H1 (cell line): ENCODE results near the gene SOSTDC1. TPM values are rescaled to one million over a fixed set of nuclear protein-coding genes. Genes with fewer than 3 reads are reported as not detected.

ENCODE experiments used
- CTCF ChIA-PET: fragments of 300-600 bp; sonication (Branson Sonifier 250); formaldehyde crosslinking; loops from one replicate; lab custom pipeline; 2021; ENCODE audit not compliant: partially characterized antibody; lab: Charles Lee
- POLR2A ChIA-PET: fragments of 300-600 bp; sonication (Branson Sonifier 250); formaldehyde crosslinking; loops from one replicate; lab custom pipeline; 2021; ENCODE audit warnings: inconsistent platforms; ENCODE audit not compliant: partially characterized antibody; lab: Charles Lee
- DNase-seq, 2 experiments: peaks; one replicate each; pipeline versions ENCODE4 v3.0.0 to v3.0.0-alpha.2; 2010 to 2022; ENCODE audit warnings: low spot score in 2 of 2, low read depth in 1 of 2, mixed read lengths in 1 of 2
- FAIRE-seq: peaks from 2 replicates; lab custom pipeline; 2011; peaks lifted over from hg19 to GRCh38; lab: Jason Lieb, UNC
- H2AFZ ChIP-seq: 2 replicates; pipeline ENCODE4 v1.8.1; 2012; ENCODE audit warnings: low read length, inconsistent platforms
- H2AK5ac ChIP-seq: 2 replicates; pipeline ENCODE4 v1.6.1; 2013; ENCODE audit warnings: low read depth, low read length
- H2BK120ac ChIP-seq: replicated peaks from 2 replicates; pipeline ENCODE3; 2013; ENCODE audit warnings: low read depth, low read length, inconsistent platforms
- H2BK12ac ChIP-seq: 2 replicates; pipeline ENCODE4 v1.6.1; 2013; ENCODE audit warnings: low read depth, low read length
- H2BK15ac ChIP-seq: 2 replicates; pipeline ENCODE4 v1.6.1; 2013; ENCODE audit warnings: low read length
- H2BK20ac ChIP-seq: 2 replicates; pipeline ENCODE4 v1.6.1; 2013; ENCODE audit warnings: low read length
- H2BK5ac ChIP-seq: 2 replicates; pipeline ENCODE4 v1.6.1; 2013; ENCODE audit warnings: low read depth, low read length
- H3K14ac ChIP-seq: 2 replicates; pipeline ENCODE4 v1.6.1; 2013; ENCODE audit warnings: inconsistent platforms; ENCODE audit not compliant: insufficient read length
- H3K18ac ChIP-seq: 2 replicates; pipeline ENCODE4 v1.6.1; 2013; ENCODE audit warnings: low read length; ENCODE audit errors: extremely low read depth
- H3K23ac ChIP-seq: 2 replicates; pipeline ENCODE4 v1.6.1; 2013; ENCODE audit warnings: inconsistent platforms; ENCODE audit not compliant: insufficient read length
- H3K23me2 ChIP-seq: 2 replicates; pipeline ENCODE4 v1.6.1; 2013; ENCODE audit warnings: low read depth, low read length
- H3K27ac ChIP-seq: 2 replicates; pipeline ENCODE4 v1.6.1; 2011; ENCODE audit warnings: low read depth, low read length, inconsistent platforms
- H3K27me3 ChIP-seq, 4 experiments: replicated peaks in 1 of 4; 1 replicate in 1 of 4; 2 replicates in 3 of 4; pipeline versions ENCODE4 v1.6.1 to v1.8.1; 2011 to 2013; ENCODE audit warnings: low read length in 3 of 4, mild to moderate bottlenecking in 3 of 4, inconsistent platforms in 2 of 4, mixed read lengths in 2 of 4, moderate library complexity in 1 of 4; ENCODE audit not compliant: control insufficient read depth in 3 of 4, insufficient read depth in 3 of 4; ENCODE audit errors: extremely low read depth in 1 of 4
- H3K36me3 ChIP-seq, 4 experiments: 2 replicates each; pipeline versions ENCODE4 v1.6.1 to v1.8.1; 2011 to 2013; ENCODE audit warnings: mild to moderate bottlenecking in 4 of 4, low read length in 3 of 4, moderate library complexity in 2 of 4, control low read depth in 1 of 4, inconsistent platforms in 1 of 4; ENCODE audit not compliant: insufficient read depth in 4 of 4, control insufficient read depth in 2 of 4
- H3K4ac ChIP-seq: replicated peaks from 2 replicates; pipeline ENCODE3; 2013; ENCODE audit warnings: low read length, low read depth, mixed read lengths, inconsistent platforms; ENCODE audit not compliant: insufficient read length
- H3K4me1 ChIP-seq, 4 experiments: replicated peaks in 1 of 4; 1 replicate in 1 of 4; 2 replicates in 3 of 4; pipeline versions ENCODE4 v1.6.1 to v1.8.1; 2011 to 2013; ENCODE audit warnings: low read length in 3 of 4, inconsistent platforms in 2 of 4, mixed read lengths in 1 of 4; ENCODE audit not compliant: insufficient read depth in 4 of 4, control insufficient read depth in 3 of 4
- H3K4me2 ChIP-seq, 2 experiments: 2 replicates each; pipeline versions ENCODE4 v1.6.1 to v1.8.1; 2011 to 2013; ENCODE audit warnings: low read depth in 2 of 2, low read length in 2 of 2, control low read depth in 1 of 2, inconsistent platforms in 1 of 2, mild to moderate bottlenecking in 1 of 2; ENCODE audit not compliant: insufficient read depth in 1 of 2
- H3K4me3 ChIP-seq, 4 experiments: fragments of 200-600, 300-600 bp in 1 of 4; sonication (generic), shearing (Covaris generic), sonication (Bioruptor Twin) in 1 of 4; 2 replicates each; pipeline versions ENCODE4 v1.5.1 to v1.8.1; 2011 to 2016; ENCODE audit warnings: low read length in 4 of 4, low read depth in 3 of 4, control low read depth in 2 of 4, inconsistent platforms in 2 of 4, mild to moderate bottlenecking in 2 of 4, mixed read lengths in 1 of 4, moderate library complexity in 1 of 4; ENCODE audit not compliant: insufficient read depth in 2 of 4; ENCODE audit errors: extremely low read depth in 1 of 4
- H3K56ac ChIP-seq: replicated peaks from 2 replicates; pipeline ENCODE3; 2013; ENCODE audit warnings: low read depth, mild to moderate bottlenecking, mixed read lengths, low read length, inconsistent platforms; ENCODE audit not compliant: insufficient read length
- H3K79me1 ChIP-seq: 2 replicates; pipeline ENCODE4 v1.6.1; 2013; ENCODE audit warnings: low read depth, low read length, control low read depth
- H3K79me2 ChIP-seq, 2 experiments: 2 replicates each; pipeline versions ENCODE4 v1.6.1 to v1.8.1; 2012 to 2013; ENCODE audit warnings: low read length in 2 of 2, mild to moderate bottlenecking in 2 of 2, inconsistent platforms in 1 of 2; ENCODE audit not compliant: insufficient read depth in 2 of 2, control insufficient read depth in 1 of 2
- H3K9ac ChIP-seq, 4 experiments: replicated peaks in 1 of 4; 1 replicate in 1 of 4; 2 replicates in 3 of 4; pipeline versions ENCODE4 v1.6.1 to v1.8.1; 2011 to 2013; ENCODE audit warnings: low read depth in 3 of 4, low read length in 3 of 4, control low read depth in 2 of 4, mild to moderate bottlenecking in 2 of 4, moderate library complexity in 2 of 4, inconsistent platforms in 1 of 4; ENCODE audit errors: extremely low read depth in 1 of 4
- H3K9me3 ChIP-seq, 2 experiments: 2 replicates each; pipeline versions ENCODE4 v1.6.1 to v1.8.1; 2012 to 2013; ENCODE audit warnings: mild to moderate bottlenecking in 2 of 2, moderate library complexity in 2 of 2, control low read depth in 1 of 2, inconsistent platforms in 1 of 2, low read depth in 1 of 2, low read length in 1 of 2, mixed read lengths in 1 of 2; ENCODE audit not compliant: insufficient read depth in 2 of 2
- H4K20me1 ChIP-seq, 2 experiments: replicated peaks in 1 of 2; 2 replicates each; pipeline versions ENCODE3 to v1.8.1; 2011 to 2013; ENCODE audit warnings: inconsistent platforms in 2 of 2, low read length in 2 of 2, mild to moderate bottlenecking in 1 of 2; ENCODE audit not compliant: insufficient read depth in 2 of 2, control insufficient read depth in 1 of 2
- H4K5ac ChIP-seq: 2 replicates; pipeline ENCODE4 v1.6.1; 2013; ENCODE audit warnings: low read length, low read depth, mixed read lengths, inconsistent platforms; ENCODE audit not compliant: insufficient read length
- H4K8ac ChIP-seq: 2 replicates; pipeline ENCODE4 v1.8.0; 2013; ENCODE audit warnings: mild to moderate bottlenecking, moderate library complexity, low read length, inconsistent platforms; ENCODE audit not compliant: insufficient read depth; ENCODE audit errors: extremely low read depth
- H4K91ac ChIP-seq: replicated peaks from 2 replicates; pipeline ENCODE3; 2013; ENCODE audit warnings: low read length, mixed read lengths, inconsistent platforms; ENCODE audit not compliant: insufficient read length
- EP300 ChIP-seq, 2 experiments: IDR thresholded peaks; 1 replicate in 1 of 2; 2 replicates in 1 of 2; pipeline ENCODE4 v1.6.1; 2011 to 2012; ENCODE audit warnings: low read depth in 2 of 2, low read length in 2 of 2, mild to moderate bottlenecking in 2 of 2, borderline replicate concordance in 1 of 2, inconsistent platforms in 1 of 2, moderate library complexity in 1 of 2
- KDM1A ChIP-seq: fragments of 200-600, 300-600 bp; sonication (generic); IDR thresholded peaks from 2 replicates; pipeline ENCODE4 v1.7.1; 2016; ENCODE audit warnings: mild to moderate bottlenecking, low read length, borderline replicate concordance
- POLR2A ChIP-seq, 2 experiments: IDR thresholded peaks; 1 replicate in 1 of 2; 2 replicates in 1 of 2; pipeline ENCODE4 v1.6.1; 2011; ENCODE audit warnings: low read depth in 2 of 2, low read length in 2 of 2, mild to moderate bottlenecking in 2 of 2; ENCODE audit errors: control extremely low read depth in 1 of 2
- WGBS, 2 experiments: shearing (Covaris generic) in 1 of 2; methylation state at CpG; one replicate each; pipeline versions ENCODE4 v1.1.6 to v1.1.7; 2013 to 2015; ENCODE audit warnings: low lambda C conversion rate in 2 of 2, mixed read lengths in 2 of 2, inconsistent platforms in 1 of 2, low coverage in 1 of 2, missing lambda C conversion rate in 1 of 2; ENCODE audit not compliant: insufficient replicate concordance in 2 of 2, insufficient coverage in 1 of 2, insufficient read length in 1 of 2; ENCODE audit errors: extremely low coverage in 1 of 2, missing lambda C conversion rate in 1 of 2; 5-methylcytosine and 5-hydroxymethylcytosine counted together
- polyA plus RNA-seq, 7 experiments: library from polyadenylated mRNA; depleted of rRNA in 3 of 7; stranded (reverse) in 5 of 7; unstranded in 2 of 7; fragments of >200 nt in 5 of 7; fragments of 200-250 nt in 2 of 7; gene quantifications; 1 replicate in 5 of 7; 2 replicates in 1 of 7; 4 replicates in 1 of 7; pipeline versions ENCODE4 v1.2.1 to v1.2.3, GENCODE V29; 2011 to 2013; ENCODE audit warnings: missing spikeins in 2 of 7, mixed read lengths in 2 of 7
- total RNA-seq: library from RNA; stranded (reverse); fragmentation: NEBNext Ultra II Directional; extraction: Animal tissue kit (Norgen Biotek cat#: 25700); gene quantifications from 2 replicates; pipeline ENCODE4 v1.2.1, GENCODE V29; 2021
- TF ChIP-seq, protein P1 (sequence below): IDR thresholded peaks from 2 replicates; pipeline ENCODE4 v1.6.1; 2012; ENCODE audit warnings: inconsistent platforms

The SOSTDC1 gene
- total and polyA plus RNA-seq, 2 of the 8 experiments (the other 6 are each of a cell fraction or from before 2014, with no cell fraction given) = 0.35 to 0.79 TPM

DNA sequence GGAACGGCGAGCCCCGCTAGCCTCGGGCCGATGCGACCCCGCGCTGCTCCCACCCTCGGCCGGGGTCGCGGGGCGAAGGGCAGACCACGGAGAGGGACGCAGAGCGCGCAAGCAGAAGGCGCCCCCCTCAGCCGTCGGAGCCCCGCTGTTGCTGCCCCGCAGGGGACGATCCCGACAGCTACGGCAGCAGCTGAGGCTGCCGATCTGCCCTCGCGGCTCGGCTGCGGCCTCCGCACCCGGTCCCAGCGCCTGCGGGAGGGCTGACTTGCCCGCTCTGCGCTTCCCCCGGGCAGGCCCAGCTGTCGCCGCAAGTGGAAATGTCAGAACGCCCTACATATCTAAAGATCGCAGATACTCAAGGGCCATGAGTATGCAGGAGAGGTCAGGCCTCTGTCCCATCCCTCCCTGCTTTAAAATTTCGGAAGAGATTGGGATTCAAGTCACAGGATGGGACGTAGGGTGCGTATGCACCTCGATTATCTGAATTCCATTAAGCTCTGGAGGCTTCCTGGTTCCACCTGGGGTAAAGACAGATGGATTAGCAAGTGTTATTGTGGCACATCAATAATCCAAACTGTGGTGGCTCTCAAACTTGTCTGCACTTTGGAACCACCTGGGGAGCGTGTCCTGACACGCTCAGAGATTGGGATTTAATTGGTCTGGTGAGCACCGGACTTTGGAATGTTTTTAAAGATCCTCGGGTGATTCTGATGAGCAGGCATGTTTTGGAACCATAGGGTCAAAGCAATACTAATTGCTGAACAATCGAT lies 44.0 kb downstream of the SOSTDC1 start, which contains the start of gene CRPPA:
TSS of gene CRPPA (minus strand) at position 206 of the 770 bp plus-strand sequence. CDS start 216 bp downstream, outside the sequence.
- FAIRE-seq (no peak), DNase-seq (peak in 1 of 2 experiments; percentile 71)
- no peaks in the 10 kb centered on the region for H3K79me1 ChIP-seq
- WGBS, 2 experiments = 13% methylated on average over 41 of the region's 50 CpGs; no CpG with 5 or more reads in 1 of the 2 experiments
- H2AK5ac ChIP-seq = no peak within 1 kb of the TSS
- CTCF ChIA-PET = interaction anchor here (0.6 to 6.6 kb wide), 3 partner anchors 12 to 505 kb away, joined by 3 to 40 read pairs (median 3); no protein-coding TSS in a partner anchor
- H3K9me3 ChIP-seq = no peaks in the 10 kb centered on the region
- H2BK15ac ChIP-seq = no peak within 1 kb of the TSS
- H3K36me3 ChIP-seq = no peaks in the 10 kb centered on the region
- peak within 1 kb of the TSS; percentile 97 for H2AFZ ChIP-seq
- no peak within 1 kb of the TSS for H4K91ac ChIP-seq
- peaks cover 0 to 10% (median 4%) of the 10 kb centered on the region in 4 experiments; a peak in 3 of 7 replicates for H3K27me3 ChIP-seq
- POLR2A ChIA-PET = interaction anchor here (0.6 to 1.9 kb wide), 3 partner anchors 14 to 1498 kb away, joined by 3 to 5 read pairs (median 3); no protein-coding TSS in a partner anchor
- H3K79me2 ChIP-seq = no peaks in the 10 kb centered on the region
- H3K4me1 ChIP-seq = peaks cover 0 to 5% (median 2%) of the 10 kb centered on the region in 4 experiments; a peak in 1 of 7 replicates
- H3K14ac ChIP-seq = no peak within 1 kb of the TSS
- no peak within 1 kb of the TSS for H3K4ac ChIP-seq
- no peak within 1 kb of the TSS for H2BK20ac ChIP-seq
- peak within 1 kb of the TSS; percentile 55 to 81 (median 72) for H3K4me3 ChIP-seq
- H2BK120ac ChIP-seq = no peak within 1 kb of the TSS
- H3K27ac ChIP-seq = no peak within 1 kb of the TSS
- peak within 1 kb of the TSS; percentile 33; the same call in 1 of the 2 replicates for H3K18ac ChIP-seq
- H4K20me1 ChIP-seq = no peaks in the 10 kb centered on the region
- H3K56ac ChIP-seq = peak within 1 kb of the TSS; percentile 48
- peak within 1 kb of the TSS; percentile 76 to 88 for H3K4me2 ChIP-seq
- peak within 1 kb of the TSS; percentile 3 for H4K5ac ChIP-seq
- H4K8ac ChIP-seq = peak within 1 kb of the TSS; percentile 84
- peaks cover 15% of the 10 kb centered on the region for H3K23me2 ChIP-seq
- peak within 1 kb of the TSS; percentile 62 to 76 (median 69) for H3K9ac ChIP-seq
- H3K23ac ChIP-seq = no peak within 1 kb of the TSS
- no peak within 1 kb of the TSS; the same call in 1 of the 2 replicates for H2BK12ac ChIP-seq
- no peak within 1 kb of the TSS for H2BK5ac ChIP-seq
- TF ChIP-seq EP300 (IDR thresholded peaks at IDR 0.05; ENCODE audit: borderline replicate concordance in 1 of 2, low read depth in 2 of 2, low read length in 2 of 2) (no peak), POLR2A (IDR thresholded peaks at IDR 0.05; ENCODE audit: control extremely low read depth in 1 of 2, low read depth in 2 of 2, low read length in 2 of 2) (peak in 1 of 2 experiments; percentile 10; a peak in 1 of 3 replicates), KDM1A (no peak)
- TF ChIP-seq, protein P1, sequence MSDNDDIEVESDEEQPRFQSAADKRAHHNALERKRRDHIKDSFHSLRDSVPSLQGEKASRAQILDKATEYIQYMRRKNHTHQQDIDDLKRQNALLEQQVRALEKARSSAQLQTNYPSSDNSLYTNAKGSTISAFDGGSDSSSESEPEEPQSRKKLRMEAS = peak; percentile 38; the same call in 1 of the 2 replicates
